Measurements from ENCODE around the gene PLXNC1.

The PLXNC1 gene

GRCh38 chr12:94163850-94164249 lies 15.5 kb downstream of the PLXNC1 start:
- Histone ChIP-seq H3K9ac (ENCODE audit: low read depth, low read length, poor library complexity, severe bottlenecking) (no peak overlapping the region), H2AFZ (ENCODE audit: low read length) (no peak overlapping the region), H3K4me1 (ENCODE audit: insufficient read depth, low read length, poor library complexity, severe bottlenecking) (peaks cover 4% of the 10 kb centered on the region), H4K20me1 (ENCODE audit: insufficient read depth, low read length, poor library complexity, severe bottlenecking) (no peaks in the 10 kb centered on the region), H3F3A (ENCODE audit: low read depth) (no peaks in the 10 kb centered on the region), H3K4me3 (ENCODE audit: low read length, poor library complexity, severe bottlenecking) (no peak overlapping the region), H3K4me2 (ENCODE audit: low read depth, low read length, poor library complexity, severe bottlenecking) (no peak overlapping the region), H3K9me3 (ENCODE audit: insufficient read depth, low read depth, low read length) (no peaks in the 10 kb centered on the region), H3K36me3 (ENCODE audit: insufficient read depth, low read length) (no peaks in the 10 kb centered on the region), H3K27me3 (ENCODE audit: insufficient read depth, low read length, poor library complexity, severe bottlenecking) (no peaks in the 10 kb centered on the region), H3K9me2 (replicated peaks; ENCODE audit: low read depth, low read length) (no peaks in the 10 kb centered on the region), H3K79me2 (ENCODE audit: insufficient read depth, low read length) (no peaks in the 10 kb centered on the region)
- TF ChIP-seq EZH2phosphoT487 (IDR thresholded peaks at IDR 0.05; ENCODE audit: borderline replicate concordance) (no peak), CTCF (conservative IDR thresholded peaks at IDR 0.05; ENCODE audit: low read length) (no peak)

- Histone ChIP-seq H3K27me3 (ENCODE audit: insufficient read depth, low read length, poor library complexity, severe bottlenecking) (no peaks in the 10 kb centered on the region), H3K79me2 (ENCODE audit: insufficient read depth, low read length) (no peaks in the 10 kb centered on the region), H2AFZ (ENCODE audit: low read length) (no peak overlapping the region), H3K4me3 (ENCODE audit: low read length, poor library complexity, severe bottlenecking) (no peak overlapping the region), H3K4me2 (ENCODE audit: low read depth, low read length, poor library complexity, severe bottlenecking) (no peak overlapping the region), H3K9me2 (replicated peaks; ENCODE audit: low read depth, low read length) (no peaks in the 10 kb centered on the region), H3F3A (ENCODE audit: low read depth) (no peaks in the 10 kb centered on the region), H3K9ac (ENCODE audit: low read depth, low read length, poor library complexity, severe bottlenecking) (no peak overlapping the region), H3K4me1 (ENCODE audit: insufficient read depth, low read length, poor library complexity, severe bottlenecking) (peaks cover 5% of the 10 kb centered on the region), H3K36me3 (ENCODE audit: insufficient read depth, low read length) (peaks cover 8% of the 10 kb centered on the region; the same call in 1 of the 2 replicates), H3K9me3 (ENCODE audit: insufficient read depth, low read depth, low read length) (no peaks in the 10 kb centered on the region), H4K20me1 (ENCODE audit: insufficient read depth, low read length, poor library complexity, severe bottlenecking) (no peaks in the 10 kb centered on the region)
- TF ChIP-seq CTCF (conservative IDR thresholded peaks at IDR 0.05; ENCODE audit: low read length) (no peak), EZH2phosphoT487 (IDR thresholded peaks at IDR 0.05; ENCODE audit: borderline replicate concordance) (no peak)
Observed at GRCh38 chr12:94165138-94165537, 16.8 kb downstream of the PLXNC1 start.

- H4K20me1 ChIP-seq (ENCODE audit: insufficient read depth, low read length, poor library complexity, severe bottlenecking), result no peaks in the 10 kb centered on the region
- no peaks in the 10 kb centered on the region for H3K79me2 ChIP-seq (ENCODE audit: insufficient read depth, low read length)
- H3K27me3 ChIP-seq (ENCODE audit: insufficient read depth, low read length, poor library complexity, severe bottlenecking), result no peaks in the 10 kb centered on the region
Observed at GRCh38 chr12:94165670-94166364, 17.4 kb downstream of the PLXNC1 start.

More at GRCh38 chr12:94165670-94166364, 17.4 kb downstream of the PLXNC1 start:
- no peaks in the 10 kb centered on the region for H3K9me2 ChIP-seq (replicated peaks; ENCODE audit: low read depth, low read length)
- no peaks in the 10 kb centered on the region for H3F3A ChIP-seq (ENCODE audit: low read depth)
- no peaks in the 10 kb centered on the region for H3K9me3 ChIP-seq (ENCODE audit: insufficient read depth, low read depth, low read length)
- no peak overlapping the region for H2AFZ ChIP-seq (ENCODE audit: low read length)
- H3K4me1 ChIP-seq (ENCODE audit: insufficient read depth, low read length, poor library complexity, severe bottlenecking), result peaks cover 9% of the 10 kb centered on the region
- TF ChIP-seq EZH2phosphoT487 (IDR thresholded peaks at IDR 0.05; ENCODE audit: borderline replicate concordance), result no peak
- no peak for TF ChIP-seq CTCF (conservative IDR thresholded peaks at IDR 0.05; ENCODE audit: low read length)
- H3K4me2 ChIP-seq (ENCODE audit: low read depth, low read length, poor library complexity, severe bottlenecking), result no peak overlapping the region
- no peak overlapping the region for H3K9ac ChIP-seq (ENCODE audit: low read depth, low read length, poor library complexity, severe bottlenecking)
- H3K36me3 ChIP-seq (ENCODE audit: insufficient read depth, low read length), result peaks cover 14% of the 10 kb centered on the region; the same call in 1 of the 2 replicates
- no peak overlapping the region for H3K4me3 ChIP-seq (ENCODE audit: low read length, poor library complexity, severe bottlenecking)

Data from Loucy (cell line).